GM12873 (cell line): ENCODE results near the gene AXDND1.

Experiments
- TF ChIP-seq, protein P1 (sequence below): IDR thresholded peaks from 2 replicates; pipeline ENCODE4 v1.5.1; 2012; ENCODE audit warnings: low read depth, mild to moderate bottlenecking, moderate library complexity, low read length, control low read depth; ENCODE audit not compliant: insufficient read depth; ENCODE audit errors: missing control alignments

The AXDND1 gene, protein sequence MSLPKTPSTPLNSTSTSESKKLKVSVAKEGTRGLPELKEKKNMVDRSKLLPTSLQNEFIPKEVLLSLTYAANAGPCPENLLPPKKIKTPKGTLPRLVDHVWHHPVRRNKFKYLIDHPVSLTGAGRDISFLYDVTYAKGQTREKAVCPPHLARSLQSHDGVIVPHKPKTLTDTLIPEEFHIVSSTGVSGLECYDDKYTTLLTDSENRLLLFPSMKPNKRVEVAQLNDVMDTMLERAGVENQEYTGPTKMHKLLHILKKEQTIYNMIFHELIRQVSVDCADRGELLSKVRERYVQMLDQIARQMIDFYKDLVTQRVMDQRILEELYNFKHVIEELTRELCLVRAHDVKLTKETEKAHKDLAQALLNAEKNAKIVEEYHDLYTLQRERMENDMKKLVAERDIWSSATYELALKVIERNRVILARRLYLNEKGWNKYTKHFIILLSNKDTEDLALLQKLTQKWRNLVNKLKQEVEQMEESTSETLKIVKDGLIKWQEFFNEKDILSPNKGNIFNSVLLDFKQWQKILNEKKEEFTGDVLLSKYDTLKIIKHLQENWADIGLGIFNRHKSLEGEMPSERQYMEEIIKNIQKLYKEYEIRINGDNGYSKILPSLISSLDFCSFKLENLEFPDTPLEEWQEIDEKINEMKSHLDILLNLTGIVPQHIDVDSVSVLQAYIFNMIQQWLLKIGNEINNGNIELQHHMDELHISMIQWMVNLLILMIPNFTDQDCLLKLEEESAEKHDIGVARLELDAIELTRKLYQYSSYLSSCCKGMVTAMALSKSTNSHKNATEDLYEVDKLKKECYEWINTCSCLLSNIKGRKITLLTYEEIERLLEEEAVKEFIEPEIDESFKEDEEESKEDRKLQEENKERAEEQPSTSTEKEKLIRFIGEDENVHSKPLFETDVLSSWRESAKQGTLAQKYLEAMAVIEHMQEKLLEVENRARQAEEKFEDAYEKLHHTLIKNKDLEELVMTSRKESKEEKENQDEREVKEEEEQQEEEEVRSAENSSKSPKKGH

DNA sequence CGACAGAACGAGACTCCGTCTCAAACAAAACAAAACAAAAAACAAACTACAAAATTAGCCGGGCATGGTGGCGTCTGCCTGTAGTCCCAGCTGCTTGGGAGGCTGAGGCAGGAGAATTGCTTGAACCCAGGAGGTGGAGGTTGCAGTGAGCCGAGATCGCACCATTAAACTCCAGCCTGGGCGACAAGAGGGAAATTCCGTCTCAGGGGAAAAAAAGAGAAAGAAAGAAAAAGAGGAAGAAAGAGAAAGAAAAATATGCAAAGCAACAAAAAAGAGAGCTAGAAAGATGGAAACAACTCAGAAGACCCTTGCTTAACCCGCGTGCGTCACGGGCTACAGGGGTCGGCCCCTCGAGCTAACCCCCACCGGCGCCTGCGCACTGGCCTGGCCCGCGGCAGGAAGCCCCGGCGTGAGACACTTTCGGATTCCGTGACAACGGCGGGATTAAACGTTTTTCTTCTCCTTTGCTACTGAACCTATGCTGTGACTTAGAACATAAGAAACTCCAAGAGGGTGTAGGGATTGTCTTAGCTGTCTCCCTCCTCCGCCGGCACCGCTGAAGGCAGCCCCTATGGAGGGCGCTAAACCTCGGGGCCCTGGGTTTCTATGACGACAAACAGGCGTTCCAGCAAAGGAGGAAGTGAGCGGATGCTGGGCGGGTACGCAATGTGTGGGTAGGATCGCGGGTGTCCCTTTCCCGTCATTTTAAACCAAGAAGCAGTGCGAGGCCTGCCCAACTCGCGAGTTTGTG, at the start of gene AXDND1:
Gene AXDND1 (plus strand): TSS at position 630 of the 751 bp plus-strand sequence. CDS start 539 bp downstream, outside the sequence.
- TF ChIP-seq, protein P1, sequence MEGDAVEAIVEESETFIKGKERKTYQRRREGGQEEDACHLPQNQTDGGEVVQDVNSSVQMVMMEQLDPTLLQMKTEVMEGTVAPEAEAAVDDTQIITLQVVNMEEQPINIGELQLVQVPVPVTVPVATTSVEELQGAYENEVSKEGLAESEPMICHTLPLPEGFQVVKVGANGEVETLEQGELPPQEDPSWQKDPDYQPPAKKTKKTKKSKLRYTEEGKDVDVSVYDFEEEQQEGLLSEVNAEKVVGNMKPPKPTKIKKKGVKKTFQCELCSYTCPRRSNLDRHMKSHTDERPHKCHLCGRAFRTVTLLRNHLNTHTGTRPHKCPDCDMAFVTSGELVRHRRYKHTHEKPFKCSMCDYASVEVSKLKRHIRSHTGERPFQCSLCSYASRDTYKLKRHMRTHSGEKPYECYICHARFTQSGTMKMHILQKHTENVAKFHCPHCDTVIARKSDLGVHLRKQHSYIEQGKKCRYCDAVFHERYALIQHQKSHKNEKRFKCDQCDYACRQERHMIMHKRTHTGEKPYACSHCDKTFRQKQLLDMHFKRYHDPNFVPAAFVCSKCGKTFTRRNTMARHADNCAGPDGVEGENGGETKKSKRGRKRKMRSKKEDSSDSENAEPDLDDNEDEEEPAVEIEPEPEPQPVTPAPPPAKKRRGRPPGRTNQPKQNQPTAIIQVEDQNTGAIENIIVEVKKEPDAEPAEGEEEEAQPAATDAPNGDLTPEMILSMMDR = no peak

DNA sequence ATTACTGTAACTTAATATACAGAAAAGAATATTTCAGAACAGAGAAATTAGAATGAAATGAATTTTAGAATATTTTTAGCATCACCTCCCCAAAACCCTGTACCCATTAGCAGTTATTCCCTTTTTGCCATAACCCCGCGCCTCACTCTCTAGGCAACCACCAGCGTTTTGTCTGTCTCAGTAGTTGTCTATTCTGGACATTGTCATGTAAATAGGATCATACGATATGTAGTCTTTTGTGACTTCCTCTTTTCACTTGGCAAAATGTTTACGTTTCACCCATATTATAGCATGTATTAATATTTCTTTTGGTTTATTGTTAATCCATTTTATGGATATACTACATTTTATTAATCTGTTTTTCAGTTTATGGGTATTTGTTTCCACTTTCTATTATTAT, 47.3 kb upstream of the AXDND1 start:
- TF ChIP-seq, protein P1 = no peak

DNA sequence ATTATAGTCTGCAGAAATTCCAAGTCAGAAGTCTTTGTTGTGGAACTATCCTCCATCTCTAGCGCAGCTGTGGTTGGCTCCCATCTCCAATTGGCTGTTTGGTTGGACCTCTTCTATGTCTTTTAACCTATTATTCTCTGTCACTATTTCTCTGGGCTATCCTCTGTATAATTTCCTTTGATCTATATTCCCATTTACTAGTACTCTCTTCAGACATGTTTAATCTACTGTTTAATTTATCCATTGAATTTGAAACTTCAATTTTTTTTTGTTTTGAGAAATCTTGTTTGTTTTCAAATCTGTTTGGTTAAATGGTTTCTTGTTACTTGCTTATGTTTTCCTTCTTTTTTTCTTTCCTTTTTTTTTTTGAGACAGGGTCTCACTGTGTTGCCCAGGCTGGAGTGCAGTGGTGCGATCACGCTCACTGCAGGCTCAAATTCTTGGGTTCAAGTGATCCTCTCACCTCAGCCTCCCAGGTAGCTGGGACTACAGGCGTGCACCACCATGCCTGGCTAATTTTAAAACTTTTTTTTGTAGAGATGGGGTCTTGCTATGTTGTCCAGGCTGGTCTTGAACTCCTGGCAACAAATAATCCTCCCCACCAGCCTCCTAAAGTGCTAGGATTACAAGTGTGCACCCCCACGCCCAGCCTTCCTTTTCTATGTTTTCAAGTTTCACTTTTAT, 44.1 kb upstream of the AXDND1 start:
- TF ChIP-seq, protein P1 = no peak

DNA sequence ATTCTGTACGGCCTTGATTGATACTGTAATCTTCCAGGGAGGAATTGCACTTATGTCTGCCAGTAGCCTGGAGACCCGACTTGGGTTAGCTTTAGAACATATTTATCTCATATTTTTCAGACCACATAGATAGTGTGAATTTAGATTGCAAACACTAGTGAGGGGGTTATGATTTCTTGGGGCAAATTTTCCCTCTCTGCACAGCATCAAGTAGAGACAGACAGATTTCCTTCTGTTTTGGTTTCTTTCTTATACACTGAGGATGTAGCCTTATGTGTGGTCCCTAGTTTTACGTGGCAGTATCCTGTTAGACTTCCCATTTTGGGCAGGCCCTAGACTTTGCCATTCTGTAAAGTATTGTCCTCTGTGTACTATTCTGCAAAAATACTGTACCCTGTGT, 43.2 kb upstream of the AXDND1 start:
- TF ChIP-seq, protein P1 = no peak

DNA sequence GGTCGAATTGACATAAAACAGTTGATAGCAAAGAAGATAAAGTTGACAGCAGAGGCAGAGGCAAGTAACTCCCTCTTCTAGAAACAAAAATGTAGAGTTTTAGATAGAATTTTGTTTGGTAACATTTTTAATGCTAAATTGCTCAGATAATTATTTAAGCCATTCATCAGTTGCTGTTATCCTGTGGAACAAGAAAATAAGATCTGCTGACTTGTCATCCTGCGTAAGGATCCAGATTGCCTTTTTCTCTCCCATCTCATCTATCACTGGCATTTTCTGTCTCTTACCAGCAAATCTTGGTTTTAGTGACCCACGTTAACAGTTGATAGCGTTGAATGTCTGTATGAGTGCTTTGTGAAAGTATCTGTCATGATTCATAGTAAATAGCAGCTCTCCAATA, 42.3 kb upstream of the AXDND1 start:
- TF ChIP-seq, protein P1 = no peak

DNA sequence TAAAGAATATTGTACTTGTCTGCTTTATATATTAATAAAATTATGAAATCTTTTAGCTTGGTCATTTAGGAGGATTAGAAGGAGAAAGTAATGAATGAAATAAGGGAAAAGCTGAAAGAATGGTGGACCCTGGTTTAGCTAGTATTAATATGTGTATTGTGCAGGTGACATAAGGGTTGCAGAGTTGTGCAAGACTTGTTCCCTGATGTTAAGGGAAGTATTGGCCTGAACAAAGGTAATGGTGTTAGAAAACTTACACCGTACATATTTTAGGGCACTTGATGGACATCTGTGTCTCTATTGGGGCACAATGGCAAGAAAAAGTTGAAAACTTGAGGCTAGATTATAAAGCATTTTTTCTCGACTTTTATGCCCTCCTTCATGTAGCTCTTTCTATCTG, 39.9 kb upstream of the AXDND1 start:
- TF ChIP-seq, protein P1 = no peak
